Bronchial epithelial cell (primary cell): Measurements from ENCODE around the gene SETD7. TPM values are rescaled to one million over a fixed set of nuclear protein-coding genes. Genes with fewer than 3 reads are reported as not detected.
A peak's percentile ranks its signal among the peaks of the same experiment; 100 is the strongest.

ENCODE experiments used
- DNase-seq: peaks from one replicate; pipeline ENCODE4 v3.0.0-alpha.2; 2010; ENCODE audit warnings: low read depth
- FAIRE-seq: peaks from 2 replicates; lab custom pipeline; 2011; peaks lifted over from hg19 to GRCh38; lab: Jason Lieb, UNC
- H3K27me3 ChIP-seq: 2 replicates; pipeline ENCODE4 v1.5.1; 2011; ENCODE audit warnings: low read length; ENCODE audit not compliant: control insufficient read depth, insufficient read depth
- H3K36me3 ChIP-seq: 2 replicates; pipeline ENCODE4 v1.5.1; 2011; ENCODE audit warnings: low read length; ENCODE audit not compliant: control insufficient read depth, insufficient read depth
- H3K4me3 ChIP-seq: 2 replicates; pipeline ENCODE4 v1.5.1; 2011; ENCODE audit warnings: mild to moderate bottlenecking, low read depth, low read length, control low read depth
- total RNA-seq: library from RNA; depleted of rRNA; stranded (reverse); fragments of >200 nt; gene quantifications from 2 replicates; pipeline ENCODE4 v1.2.1, GENCODE V29; 2014
- TF ChIP-seq, protein P1 (sequence below): IDR thresholded peaks from 2 replicates; pipeline ENCODE4 v1.5.1; 2011; ENCODE audit warnings: mild to moderate bottlenecking, moderate library complexity, low read length, control low read depth, inconsistent platforms; ENCODE audit not compliant: insufficient read depth, severe bottlenecking

Gene SETD7
- total RNA-seq, 1 donor from 2014 or later: 45.0 TPM

DNA sequence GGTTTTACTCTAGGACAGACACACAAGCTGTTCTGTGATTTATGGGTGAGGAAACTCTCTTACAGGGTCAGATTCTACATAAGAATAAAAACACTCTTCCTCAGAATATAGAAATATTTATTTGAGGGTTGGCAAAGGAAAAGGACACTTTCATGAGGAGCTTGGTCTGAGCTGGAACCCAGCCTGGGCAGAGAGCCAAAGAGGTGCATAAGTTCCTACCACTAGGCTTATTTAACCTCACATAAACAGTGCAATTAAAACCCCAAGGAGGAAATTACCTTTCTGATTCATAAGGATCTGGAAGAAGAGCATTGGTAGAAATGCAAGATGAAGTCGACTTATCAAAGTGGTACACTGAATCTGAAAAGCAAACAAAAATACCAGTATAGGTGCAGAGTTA lies 32.9 kb downstream of the SETD7 start:
- H3K27me3 ChIP-seq: no peaks in the 10 kb centered on the region
- H3K36me3 ChIP-seq: peaks cover 13% of the 10 kb centered on the region
- TF ChIP-seq, protein P1, sequence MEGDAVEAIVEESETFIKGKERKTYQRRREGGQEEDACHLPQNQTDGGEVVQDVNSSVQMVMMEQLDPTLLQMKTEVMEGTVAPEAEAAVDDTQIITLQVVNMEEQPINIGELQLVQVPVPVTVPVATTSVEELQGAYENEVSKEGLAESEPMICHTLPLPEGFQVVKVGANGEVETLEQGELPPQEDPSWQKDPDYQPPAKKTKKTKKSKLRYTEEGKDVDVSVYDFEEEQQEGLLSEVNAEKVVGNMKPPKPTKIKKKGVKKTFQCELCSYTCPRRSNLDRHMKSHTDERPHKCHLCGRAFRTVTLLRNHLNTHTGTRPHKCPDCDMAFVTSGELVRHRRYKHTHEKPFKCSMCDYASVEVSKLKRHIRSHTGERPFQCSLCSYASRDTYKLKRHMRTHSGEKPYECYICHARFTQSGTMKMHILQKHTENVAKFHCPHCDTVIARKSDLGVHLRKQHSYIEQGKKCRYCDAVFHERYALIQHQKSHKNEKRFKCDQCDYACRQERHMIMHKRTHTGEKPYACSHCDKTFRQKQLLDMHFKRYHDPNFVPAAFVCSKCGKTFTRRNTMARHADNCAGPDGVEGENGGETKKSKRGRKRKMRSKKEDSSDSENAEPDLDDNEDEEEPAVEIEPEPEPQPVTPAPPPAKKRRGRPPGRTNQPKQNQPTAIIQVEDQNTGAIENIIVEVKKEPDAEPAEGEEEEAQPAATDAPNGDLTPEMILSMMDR: no peak
- DNase-seq (peak; percentile 21), FAIRE-seq (no peak)
- H3K4me3 ChIP-seq: no peak overlapping the region

DNA sequence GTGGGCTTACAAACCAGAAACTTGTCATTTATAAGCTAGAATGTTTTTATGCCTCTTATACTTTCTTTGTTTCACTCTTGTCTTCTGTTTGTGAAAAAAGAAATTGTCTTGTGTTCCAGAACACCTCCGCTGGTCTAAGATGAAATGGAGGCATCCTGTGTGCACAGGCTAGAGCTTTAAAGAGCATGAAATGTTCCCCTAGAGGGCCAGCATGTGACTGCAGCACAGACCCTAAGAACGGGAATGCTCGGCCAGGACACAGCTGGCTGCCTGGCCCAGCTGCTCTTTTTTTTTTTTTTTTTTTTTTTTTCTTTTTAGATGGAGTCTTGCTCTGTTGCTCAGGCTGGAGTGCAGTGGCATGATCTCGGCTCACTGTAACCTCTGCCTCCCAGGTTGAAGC lies 33.6 kb downstream of the SETD7 start:
- DNase-seq (no peak), FAIRE-seq (no peak)
- Histone ChIP-seq H3K27me3 (no peaks in the 10 kb centered on the region), H3K36me3 (peaks cover 15% of the 10 kb centered on the region), H3K4me3 (no peak overlapping the region)
- TF ChIP-seq, protein P1: no peak

DNA sequence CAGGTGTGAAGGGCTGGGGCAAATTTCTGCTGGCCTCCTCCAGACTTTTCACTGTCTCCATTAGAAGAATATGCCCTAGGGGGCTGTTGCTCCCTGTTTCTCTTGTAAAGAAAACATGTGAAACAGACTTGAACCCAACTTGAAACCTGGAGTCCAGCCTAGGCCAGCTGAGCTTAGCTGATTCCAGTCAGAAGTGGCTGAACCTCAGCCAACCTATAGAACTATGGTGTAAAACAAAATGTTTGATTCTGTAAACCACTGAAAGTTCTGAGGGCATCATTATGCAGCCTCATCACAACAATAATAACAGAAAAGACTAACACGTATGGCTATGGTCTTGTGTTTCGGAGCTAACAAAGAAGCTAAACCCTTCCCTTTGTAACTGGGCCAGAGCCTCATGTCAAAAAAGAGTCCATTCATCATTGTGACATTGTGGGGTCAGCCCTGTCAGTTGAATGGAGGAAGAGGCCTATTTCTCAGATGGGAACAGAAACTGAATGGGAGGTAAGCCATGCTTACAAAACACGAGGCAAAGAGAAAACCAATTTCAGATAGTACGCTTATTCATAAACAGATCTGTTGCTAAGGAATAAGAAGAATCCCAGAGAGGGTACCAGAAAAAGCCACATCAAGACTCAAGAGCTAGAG lies 34.1 kb downstream of the SETD7 start:
- FAIRE-seq: no peak
- Histone ChIP-seq H3K27me3 (no peaks in the 10 kb centered on the region), H3K4me3 (no peak overlapping the region), H3K36me3 (peaks cover 15% of the 10 kb centered on the region)
- no peak for DNase-seq
- TF ChIP-seq, protein P1: no peak

DNA sequence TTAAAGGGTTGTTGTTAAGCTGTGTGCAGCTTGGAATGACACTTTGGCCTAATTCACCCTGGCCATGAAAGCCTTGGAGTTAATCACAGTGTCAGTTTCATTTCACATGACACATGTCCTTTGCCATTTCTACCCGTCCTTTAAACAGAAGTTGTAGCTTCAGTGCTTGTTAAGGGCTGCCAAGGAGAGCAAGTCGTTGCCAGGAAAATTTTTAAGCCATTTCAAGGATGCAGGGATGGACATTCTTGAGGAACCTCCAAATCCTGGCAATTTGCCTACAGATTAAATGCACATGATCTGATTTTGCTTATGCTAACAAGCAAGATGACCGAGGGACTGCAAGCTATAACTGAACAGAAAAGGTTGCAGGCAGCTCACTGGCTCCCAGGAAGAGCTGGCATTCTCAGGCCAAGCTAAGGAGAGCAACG lies 40.5 kb downstream of the SETD7 start:
- Histone ChIP-seq H3K4me3 (no peak overlapping the region), H3K27me3 (no peaks in the 10 kb centered on the region), H3K36me3 (peaks cover 17% of the 10 kb centered on the region)
- TF ChIP-seq, protein P1: no peak
- DNase-seq: no peak
- FAIRE-seq: no peak

DNA sequence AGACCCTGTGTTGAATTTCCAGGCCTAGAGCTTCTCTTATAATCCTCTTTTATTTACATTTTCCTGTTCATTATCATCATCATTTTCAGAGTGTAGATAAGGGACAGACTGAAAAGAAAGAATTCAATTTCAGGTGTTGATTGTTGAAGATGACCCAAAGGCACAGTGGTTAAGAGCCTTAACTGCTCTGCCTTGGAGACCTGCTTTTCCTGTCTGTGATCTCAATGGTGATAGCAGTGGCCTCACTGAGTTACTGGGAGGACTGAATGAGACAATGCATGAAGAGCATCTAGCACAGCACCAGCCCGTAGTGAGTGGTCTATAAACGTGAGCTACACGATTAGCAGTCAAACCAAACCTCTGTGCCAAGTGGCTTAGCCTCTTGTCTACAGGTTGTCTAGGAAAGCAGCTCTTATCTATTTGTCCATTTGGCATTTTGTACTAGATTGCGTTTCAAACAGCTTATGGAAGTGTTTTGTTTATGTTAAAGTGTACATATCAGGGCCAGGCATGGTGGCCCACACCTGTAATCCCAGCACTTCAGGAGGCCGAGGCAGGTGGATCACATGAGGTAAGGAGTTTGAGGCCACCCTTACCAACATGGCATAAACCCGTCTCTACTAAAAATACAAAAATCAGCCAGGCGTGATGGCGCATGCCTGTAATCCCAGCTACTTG lies 41.5 kb downstream of the SETD7 start:
- TF ChIP-seq, protein P1: no peak
- Histone ChIP-seq H3K4me3 (no peak overlapping the region), H3K36me3 (peaks cover 19% of the 10 kb centered on the region), H3K27me3 (no peaks in the 10 kb centered on the region)
- FAIRE-seq (no peak), DNase-seq (no peak)
